Astrocyte of the spinal cord (primary cell): ENCODE results near the gene PFKFB2.

Experiments used
- DNase-seq: peaks from one replicate; pipeline ENCODE4 v3.0.0; 2011; ENCODE audit warnings: low read depth, low spot score
- H3K4me3 ChIP-seq: 2 replicates; pipeline ENCODE4 v1.5.1; 2011; ENCODE audit warnings: low read depth, mild to moderate bottlenecking, low read length, moderate library complexity
- in situ Hi-C: cut with HindIII; loops from 2 replicates; pipeline ENCODE4 v1.10.0; 2017; ENCODE audit warnings: low sequenced_read_pairs
- TF ChIP-seq, protein P1 (sequence below): IDR thresholded peaks from 2 replicates; pipeline ENCODE4 v1.5.1; 2012; ENCODE audit warnings: low read depth, mild to moderate bottlenecking, low read length, inconsistent platforms

Gene PFKFB2

DNA sequence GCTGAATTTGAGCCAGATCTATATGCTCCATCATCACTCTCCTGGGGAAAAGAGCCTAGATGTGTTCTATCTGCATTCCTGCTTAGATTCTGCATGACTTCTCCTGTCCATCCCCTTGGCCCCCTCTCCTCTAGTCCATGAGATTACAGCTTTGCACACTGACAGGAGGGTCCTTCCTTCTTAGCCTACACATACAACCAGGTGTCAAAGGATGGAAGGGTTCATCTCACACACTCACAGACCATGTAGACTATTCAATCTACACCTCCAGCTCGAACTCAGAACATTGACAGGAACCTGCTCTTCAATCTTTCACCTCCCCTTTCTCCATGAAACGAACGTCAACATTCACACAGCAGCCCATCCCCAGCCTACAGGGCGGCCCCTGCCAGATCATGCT, 34.4 kb upstream of the PFKFB2 start:
- TF ChIP-seq, protein P1, sequence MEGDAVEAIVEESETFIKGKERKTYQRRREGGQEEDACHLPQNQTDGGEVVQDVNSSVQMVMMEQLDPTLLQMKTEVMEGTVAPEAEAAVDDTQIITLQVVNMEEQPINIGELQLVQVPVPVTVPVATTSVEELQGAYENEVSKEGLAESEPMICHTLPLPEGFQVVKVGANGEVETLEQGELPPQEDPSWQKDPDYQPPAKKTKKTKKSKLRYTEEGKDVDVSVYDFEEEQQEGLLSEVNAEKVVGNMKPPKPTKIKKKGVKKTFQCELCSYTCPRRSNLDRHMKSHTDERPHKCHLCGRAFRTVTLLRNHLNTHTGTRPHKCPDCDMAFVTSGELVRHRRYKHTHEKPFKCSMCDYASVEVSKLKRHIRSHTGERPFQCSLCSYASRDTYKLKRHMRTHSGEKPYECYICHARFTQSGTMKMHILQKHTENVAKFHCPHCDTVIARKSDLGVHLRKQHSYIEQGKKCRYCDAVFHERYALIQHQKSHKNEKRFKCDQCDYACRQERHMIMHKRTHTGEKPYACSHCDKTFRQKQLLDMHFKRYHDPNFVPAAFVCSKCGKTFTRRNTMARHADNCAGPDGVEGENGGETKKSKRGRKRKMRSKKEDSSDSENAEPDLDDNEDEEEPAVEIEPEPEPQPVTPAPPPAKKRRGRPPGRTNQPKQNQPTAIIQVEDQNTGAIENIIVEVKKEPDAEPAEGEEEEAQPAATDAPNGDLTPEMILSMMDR, result no peak
- no peak overlapping the region for H3K4me3 ChIP-seq
- in situ Hi-C loops, result no loop called here
- no peak for DNase-seq

- H3K4me3 ChIP-seq, result no peak overlapping the region
- in situ Hi-C loops, result no loop called here
- no peak for DNase-seq
- TF ChIP-seq, protein P1, result no peak
These were observed 33.9 kb upstream of the PFKFB2 start for GRCh38 chr1:207019161-207019560.

GRCh38 chr1:207019661-207020060, 33.4 kb upstream of the PFKFB2 start:
- DNase-seq, result no peak
- in situ Hi-C loops, result no loop called here
- TF ChIP-seq, protein P1, result no peak
- no peak overlapping the region for H3K4me3 ChIP-seq

DNA sequence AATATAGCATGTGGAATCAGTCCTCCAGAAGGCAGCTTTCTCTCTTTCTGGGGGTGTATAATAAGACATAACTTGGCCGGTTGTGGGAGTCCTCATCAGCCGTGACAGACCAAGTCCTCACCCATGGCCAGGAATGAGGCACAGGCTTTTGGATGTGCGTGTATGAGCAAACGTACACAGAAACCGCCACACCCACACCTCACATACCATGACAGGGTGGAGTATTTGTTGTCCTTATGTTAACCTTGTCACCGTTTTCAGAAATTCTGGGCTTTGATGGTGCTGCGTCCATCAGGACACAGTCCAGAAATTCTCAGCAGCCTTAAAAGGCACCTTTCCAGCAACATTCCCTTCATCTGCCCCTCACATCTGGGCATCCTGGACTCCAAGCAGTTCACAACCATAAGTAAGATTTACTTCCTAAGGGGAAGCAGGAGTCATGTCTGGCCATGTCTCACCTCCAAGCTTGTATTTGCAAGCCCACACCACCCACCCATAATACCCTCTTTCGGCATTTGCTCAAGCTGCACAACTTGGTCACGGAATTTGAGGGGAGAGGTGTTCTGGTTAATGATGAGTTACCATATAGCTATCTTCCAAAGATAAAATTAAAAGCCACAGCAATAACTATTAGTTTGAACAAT, 32.9 kb upstream of the PFKFB2 start:
- DNase-seq, result no peak
- in situ Hi-C loops, result no loop called here
- no peak overlapping the region for H3K4me3 ChIP-seq
- TF ChIP-seq, protein P1, result no peak

- DNase-seq, result peak; percentile 5
- TF ChIP-seq, protein P1, result no peak
- in situ Hi-C loops, result no loop called here
- H3K4me3 ChIP-seq, result no peak overlapping the region
These were observed 32.4 kb upstream of the PFKFB2 start for GRCh38 chr1:207020709-207021107.

DNA sequence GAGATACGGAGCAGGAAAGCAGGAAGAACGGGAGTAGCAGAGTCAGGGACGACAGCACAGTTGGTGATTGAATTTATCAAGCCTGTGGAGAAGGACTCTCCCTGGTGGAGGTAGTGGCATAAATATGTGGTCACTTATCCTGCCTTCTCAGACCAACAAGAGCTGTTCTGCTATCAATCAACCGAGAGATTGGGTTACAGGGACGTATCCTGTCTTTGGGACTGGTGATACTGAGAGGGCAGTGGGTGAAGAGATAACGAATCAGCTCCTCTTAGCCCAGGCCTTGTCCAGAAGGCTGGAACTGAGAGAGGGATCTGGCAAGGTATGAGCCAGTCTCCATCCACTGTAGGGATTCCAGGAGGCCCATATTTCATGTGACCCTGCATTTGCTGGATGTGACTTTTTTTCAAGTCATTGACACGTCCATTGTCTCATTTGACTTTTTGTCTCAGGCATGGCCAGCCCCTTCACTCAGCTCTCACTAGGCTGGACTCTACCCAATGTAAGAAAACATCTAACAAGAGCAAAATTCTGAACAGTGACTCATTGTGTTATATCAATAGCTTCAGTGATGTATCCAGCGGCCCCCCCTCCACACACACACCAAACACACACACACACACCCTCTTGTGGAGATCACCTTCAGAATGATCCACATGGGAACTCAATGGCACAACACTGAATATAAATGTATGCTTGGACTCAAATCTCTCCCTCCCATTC, 31.8 kb upstream of the PFKFB2 start:
- DNase-seq, result peak; percentile 62
- TF ChIP-seq, protein P1, result no peak
- in situ Hi-C loops, result no loop called here
- no peak overlapping the region for H3K4me3 ChIP-seq
